Superior temporal gyrus (tissue), 1 donor: ENCODE data around the gene CACNA1A.
"Not testable (repeated sequence)": the region's sequence is repeated elsewhere in the genome, so short reads cannot be mapped to it uniquely, and the experiment has no call there.

Experiments
- DNase-seq: peaks from one replicate; pipeline ENCODE4 v3.0.0-alpha.2; 2016; ENCODE audit errors: extremely low spot score

The CACNA1A gene

GRCh38 chr19:13427273-13428051 lies 78.8 kb downstream of the CACNA1A start:
- DNase-seq = no peak

- DNase-seq = not testable (repeated sequence)
Observed at GRCh38 chr19:13425875-13426274, 80.4 kb downstream of the CACNA1A start.

GRCh38 chr19:13425151-13425550 lies 81.1 kb downstream of the CACNA1A start:
- no peak for DNase-seq

GRCh38 chr19:13420780-13421179 lies 85.5 kb downstream of the CACNA1A start:
- DNase-seq = no peak

GRCh38 chr19:13417054-13417453 lies 89.2 kb downstream of the CACNA1A start:
- DNase-seq = no peak

- DNase-seq = no peak
Observed at GRCh38 chr19:13411899-13412298, 94.4 kb downstream of the CACNA1A start.

- no peak for DNase-seq
Observed at GRCh38 chr19:13410946-13411345, 95.3 kb downstream of the CACNA1A start.

GRCh38 chr19:13408889-13409518 lies 97.3 kb downstream of the CACNA1A start:
- DNase-seq = no peak

GRCh38 chr19:13404236-13404635 lies 102.0 kb downstream of the CACNA1A start:
- DNase-seq = no peak

- DNase-seq = no peak
Observed at GRCh38 chr19:13401388-13401787, 104.9 kb downstream of the CACNA1A start.

- no peak for DNase-seq
Observed at GRCh38 chr19:13400296-13400695, 106.0 kb downstream of the CACNA1A start.

- DNase-seq = no peak
Observed at GRCh38 chr19:13399746-13400145, 106.5 kb downstream of the CACNA1A start.

- peak; percentile 46 for DNase-seq
Observed at GRCh38 chr19:13398780-13399726, 107.2 kb downstream of the CACNA1A start.

GRCh38 chr19:13398182-13398581 lies 108.1 kb downstream of the CACNA1A start:
- DNase-seq = no peak

- DNase-seq = peak; percentile 54
Observed at GRCh38 chr19:13396250-13397080, 109.8 kb downstream of the CACNA1A start.

- no peak for DNase-seq
Observed at GRCh38 chr19:13382633-13382938, 123.7 kb downstream of the CACNA1A start.

GRCh38 chr19:13381827-13382632 lies 124.2 kb downstream of the CACNA1A start:
- no peak for DNase-seq

GRCh38 chr19:13376537-13376936 lies 129.7 kb downstream of the CACNA1A start:
- no peak for DNase-seq

- no peak for DNase-seq
Observed at GRCh38 chr19:13373599-13373998, 132.7 kb downstream of the CACNA1A start.

- DNase-seq = no peak
Observed at GRCh38 chr19:13370948-13371347, 135.3 kb downstream of the CACNA1A start.
